Mesenteric fat pad (tissue), 1 donor: ENCODE data around the gene IL19. TPM values are rescaled to one million over a fixed set of nuclear protein-coding genes. Genes with fewer than 3 reads are reported as not detected.
"Not testable (repeated sequence)": the region's sequence is repeated elsewhere in the genome, so short reads cannot be mapped to it uniquely, and the experiment has no call there.

Experiments
- DNase-seq: peaks from one replicate; pipeline ENCODE4 v3.0.0-alpha.2; 2020; ENCODE audit warnings: low spot score
- total RNA-seq: library from RNA; stranded (reverse); fragmentation: NEBNext Ultra II Directional; extraction: Animal tissue kit (Norgen Biotek cat#: 25700); gene quantifications from one replicate; pipeline ENCODE4 v1.2.1, GENCODE V29; 2021
- donor health status: DM: yes; HTN: yes; CAD: no.

IL19 gene
- total RNA-seq, 1 donor from 2014 or later = not detected

GRCh38 chr1:206829875-206830274, 59.3 kb downstream of the IL19 start:
- no peak for DNase-seq

DNA sequence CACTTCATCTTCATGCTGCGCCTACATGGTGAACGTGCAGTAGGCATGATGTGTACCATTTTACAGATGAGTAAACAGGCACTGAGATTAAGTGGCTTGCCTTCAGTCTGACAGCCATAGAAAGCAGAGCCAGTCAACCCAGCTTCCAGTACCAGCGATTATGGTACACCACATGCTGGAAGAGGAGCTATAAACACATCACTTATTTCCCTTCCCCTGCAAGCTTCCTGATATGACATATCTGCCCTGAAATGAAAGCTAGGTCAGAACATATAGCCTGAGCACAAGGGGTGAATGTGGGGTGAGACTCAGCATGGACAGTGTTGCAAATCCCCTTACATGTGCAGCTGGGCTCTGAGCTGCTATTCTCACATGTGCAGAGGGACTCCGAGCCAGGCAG, 61.1 kb downstream of the IL19 start:
- no peak for DNase-seq

- DNase-seq = no peak
Measured at GRCh38 chr1:206832352-206832880, 61.8 kb downstream of the IL19 start.

DNA sequence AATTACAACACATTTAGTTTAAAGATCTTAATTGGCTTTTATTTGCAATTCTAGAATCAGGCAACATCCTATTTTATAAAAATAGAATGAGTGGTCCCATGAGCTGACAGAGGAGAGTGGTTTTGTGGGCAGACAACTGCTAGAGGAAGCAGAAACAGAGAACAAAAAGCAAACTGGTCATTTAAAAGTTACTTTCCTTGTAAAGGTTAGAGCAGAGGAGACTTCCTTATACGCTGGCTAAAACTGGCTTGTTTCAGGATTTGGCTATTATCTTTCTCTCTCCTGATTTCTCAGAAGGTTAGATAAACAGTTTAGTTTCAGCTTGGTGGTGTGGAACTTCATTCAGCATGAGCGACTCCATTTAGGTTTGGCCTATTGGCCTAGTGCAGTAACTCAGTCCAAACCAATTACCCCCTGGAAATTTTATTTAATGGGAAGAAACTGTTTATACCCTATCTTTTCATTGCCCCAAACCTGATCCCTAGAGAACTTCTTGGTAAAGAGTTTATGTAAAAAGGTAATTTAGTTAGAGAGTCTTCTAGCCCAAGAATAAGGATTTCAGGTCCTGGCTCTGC, 62.6 kb downstream of the IL19 start:
- no peak for DNase-seq

- DNase-seq = no peak
Measured at GRCh38 chr1:206833801-206834200, 63.2 kb downstream of the IL19 start.

DNA sequence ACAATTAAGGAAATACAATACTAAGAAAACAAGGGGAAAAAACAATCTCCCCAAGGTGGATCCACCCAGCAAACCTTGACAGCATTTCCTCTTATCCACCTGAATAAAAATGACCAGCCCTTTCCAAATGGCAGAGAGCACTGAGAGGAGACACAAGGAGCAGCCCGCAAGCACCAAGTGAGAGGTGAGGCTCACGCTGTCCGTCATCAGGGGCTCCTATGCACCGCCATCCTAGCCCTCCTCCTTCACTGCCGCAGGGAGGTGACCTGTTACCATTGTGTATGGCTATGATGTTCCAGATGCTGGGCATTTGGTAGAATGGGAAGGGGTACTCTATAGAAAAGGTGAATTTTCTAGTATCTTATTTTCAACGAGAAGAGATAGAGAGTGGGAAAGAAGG, 63.6 kb downstream of the IL19 start:
- no peak for DNase-seq

DNA sequence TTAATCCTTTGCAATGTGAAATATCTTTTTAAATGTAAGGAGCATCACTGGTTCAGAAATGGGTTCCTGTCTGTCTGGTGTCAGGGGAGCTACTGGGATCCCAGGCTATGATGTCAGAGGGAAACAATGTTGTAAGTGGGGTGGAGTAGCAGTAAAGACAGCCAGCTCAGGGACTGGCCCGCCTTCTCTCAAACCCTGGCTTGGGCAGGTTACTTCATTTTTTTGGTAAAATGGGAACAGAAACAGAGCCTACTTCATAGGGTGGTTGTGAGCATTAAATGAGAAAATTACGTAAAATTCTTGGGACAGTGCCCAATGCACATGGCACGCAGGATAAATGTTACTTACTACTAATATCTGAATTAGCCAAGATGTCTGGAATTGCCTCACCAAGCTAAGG, 64.1 kb downstream of the IL19 start:
- no peak for DNase-seq

GRCh38 chr1:206835186-206835585, 64.6 kb downstream of the IL19 start:
- DNase-seq = no peak

- no peak for DNase-seq
Measured at GRCh38 chr1:206836111-206836510, 65.5 kb downstream of the IL19 start.

GRCh38 chr1:206839006-206839560, 68.5 kb downstream of the IL19 start:
- DNase-seq = no peak

DNA sequence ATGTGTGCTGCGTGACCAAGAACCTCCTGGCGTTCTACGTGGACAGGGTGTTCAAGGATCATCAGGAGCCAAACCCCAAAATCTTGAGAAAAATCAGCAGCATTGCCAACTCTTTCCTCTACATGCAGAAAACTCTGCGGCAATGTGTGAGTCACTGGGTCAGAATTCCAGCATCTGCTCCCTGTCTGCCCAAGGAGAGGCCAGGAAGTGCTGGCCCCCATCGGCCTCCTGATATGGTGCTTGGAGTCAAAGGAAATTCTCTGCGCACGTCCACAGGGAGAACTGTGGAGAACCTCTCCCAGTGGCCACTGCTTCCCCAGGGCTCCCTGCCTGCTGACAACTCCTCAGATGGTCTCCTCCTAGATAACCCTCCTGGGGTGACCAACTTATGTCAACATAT, 69.3 kb downstream of the IL19 start:
- DNase-seq = no peak

GRCh38 chr1:206841609-206842323, 71.2 kb downstream of the IL19 start:
- DNase-seq = no peak

- no peak for DNase-seq
Measured at GRCh38 chr1:206842854-206843253, 72.3 kb downstream of the IL19 start.

GRCh38 chr1:206843626-206844025, 73.1 kb downstream of the IL19 start:
- DNase-seq = no peak

DNA sequence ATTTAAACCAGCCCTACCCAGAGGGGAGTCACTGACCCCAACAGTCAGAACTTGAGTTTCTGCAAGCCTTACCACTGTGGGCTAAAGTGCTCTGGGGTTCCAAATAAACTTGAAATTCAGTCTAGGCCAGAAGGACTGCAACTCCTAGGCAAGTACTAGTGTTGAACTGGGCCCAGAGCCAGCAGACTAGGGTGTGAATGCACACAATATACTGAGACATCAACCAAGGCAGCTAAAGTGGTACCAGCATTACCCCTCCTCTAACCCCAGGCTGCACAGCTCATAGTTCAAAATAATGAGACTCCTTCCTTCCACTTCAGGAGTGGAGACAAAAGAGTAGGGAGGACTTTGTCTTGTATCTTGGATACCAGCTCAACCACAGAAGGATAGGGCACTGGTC, 75.9 kb downstream of the IL19 start:
- no peak for DNase-seq

GRCh38 chr1:206847337-206847834, 76.8 kb downstream of the IL19 start:
- DNase-seq = no peak

DNA sequence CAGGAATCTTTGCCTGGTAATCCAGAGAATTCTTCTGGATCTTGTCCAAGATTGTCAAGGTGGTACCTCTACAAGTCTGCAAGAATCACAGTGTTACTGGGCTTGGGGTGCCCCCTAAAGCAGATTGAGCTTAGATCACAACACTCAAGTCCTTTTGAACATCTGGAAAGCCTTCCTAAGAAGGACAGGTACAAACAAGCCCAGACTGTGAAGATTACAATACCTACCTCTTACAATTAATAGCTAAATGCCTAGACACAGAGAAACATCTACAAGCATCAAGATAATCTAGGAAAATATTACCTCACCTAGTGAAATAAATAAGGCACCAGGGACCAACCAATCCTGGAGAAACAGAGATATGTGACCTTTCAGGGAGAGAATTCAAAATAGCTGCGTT, 77.4 kb downstream of the IL19 start:
- no peak for DNase-seq

DNA sequence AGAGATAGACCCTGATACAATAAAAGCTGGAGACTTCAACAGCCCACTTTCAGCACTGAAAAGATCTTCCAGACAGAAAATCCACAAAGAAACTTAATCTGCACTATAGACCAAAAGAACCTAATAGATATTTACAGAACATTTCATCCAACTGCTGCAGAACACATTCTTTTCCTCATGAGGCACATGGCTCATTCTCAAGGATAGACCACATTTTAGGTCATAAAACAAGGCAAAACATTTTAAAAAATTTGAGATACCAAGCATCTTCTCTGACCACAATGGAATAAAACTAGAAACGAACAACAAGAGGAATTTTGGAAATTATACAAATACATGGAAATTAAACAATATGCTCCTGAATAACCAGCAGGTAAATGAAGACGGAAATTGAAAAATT, 79.8 kb downstream of the IL19 start:
- no peak for DNase-seq

GRCh38 chr1:206851341-206852010, 80.9 kb downstream of the IL19 start:
- DNase-seq = no peak

- DNase-seq = not testable (repeated sequence)
Measured at GRCh38 chr1:206852662-206853061, 82.1 kb downstream of the IL19 start.

- not testable (repeated sequence) for DNase-seq
Measured at GRCh38 chr1:206853696-206854095, 83.1 kb downstream of the IL19 start.
